Ovary (tissue), 3 donors: ENCODE results near the gene MEIOB.

Experiments used
- POLR2A ChIP-seq: fragments of 450-650 bp; IDR thresholded peaks from one replicate; pipeline ENCODE4 v1.6.1; 2017; ENCODE audit warnings: antibody characterized with exemption, mild to moderate bottlenecking, moderate library complexity
- TF ChIP-seq, protein P1 (sequence below), 3 donors: fragments of 450-650 bp in 2 of 3; fragments of 200-600 bp in 1 of 3; IDR thresholded peaks; one replicate each; pipeline versions ENCODE4 v1.5.1 to v1.8.0; 2016 to 2022; ENCODE audit warnings: antibody characterized with exemption in 3 of 3, mild to moderate bottlenecking in 1 of 3
- donor health status: DM: no; HTN: no; CAD: no.

DNA sequence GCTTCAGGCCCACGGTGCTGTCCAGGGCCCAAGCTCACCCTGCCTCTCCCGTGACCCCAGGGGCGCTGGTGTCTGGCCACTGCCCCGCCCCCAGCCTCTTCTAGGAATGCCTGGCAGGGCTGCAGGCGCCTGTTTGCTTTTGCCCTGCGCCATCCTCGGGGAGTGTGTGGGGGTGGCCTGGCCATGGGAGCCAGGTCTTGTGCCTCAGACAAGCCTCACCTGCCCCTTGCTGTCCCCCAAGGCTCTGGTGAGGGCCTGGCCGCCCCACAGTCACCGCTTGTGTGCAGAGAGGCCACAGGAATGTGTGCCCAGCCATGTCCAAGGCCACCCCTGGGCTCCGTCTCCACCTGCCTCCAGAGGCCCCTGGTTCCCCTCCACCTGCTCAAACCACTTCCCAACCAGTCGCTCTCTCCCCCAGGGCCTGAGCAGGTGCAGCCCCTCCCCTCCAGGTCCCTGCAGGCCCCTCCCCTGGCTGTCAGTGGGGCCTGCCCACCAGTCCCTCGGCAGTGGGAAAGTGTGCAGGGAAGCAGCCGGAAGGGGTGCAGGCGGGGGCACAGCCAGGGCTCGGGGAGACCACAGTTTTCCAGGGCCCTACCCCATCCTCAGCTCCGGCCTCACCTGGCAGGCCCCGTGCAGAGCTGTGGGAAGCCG, 77.6 kb downstream of the MEIOB start:
- TF ChIP-seq, protein P1, sequence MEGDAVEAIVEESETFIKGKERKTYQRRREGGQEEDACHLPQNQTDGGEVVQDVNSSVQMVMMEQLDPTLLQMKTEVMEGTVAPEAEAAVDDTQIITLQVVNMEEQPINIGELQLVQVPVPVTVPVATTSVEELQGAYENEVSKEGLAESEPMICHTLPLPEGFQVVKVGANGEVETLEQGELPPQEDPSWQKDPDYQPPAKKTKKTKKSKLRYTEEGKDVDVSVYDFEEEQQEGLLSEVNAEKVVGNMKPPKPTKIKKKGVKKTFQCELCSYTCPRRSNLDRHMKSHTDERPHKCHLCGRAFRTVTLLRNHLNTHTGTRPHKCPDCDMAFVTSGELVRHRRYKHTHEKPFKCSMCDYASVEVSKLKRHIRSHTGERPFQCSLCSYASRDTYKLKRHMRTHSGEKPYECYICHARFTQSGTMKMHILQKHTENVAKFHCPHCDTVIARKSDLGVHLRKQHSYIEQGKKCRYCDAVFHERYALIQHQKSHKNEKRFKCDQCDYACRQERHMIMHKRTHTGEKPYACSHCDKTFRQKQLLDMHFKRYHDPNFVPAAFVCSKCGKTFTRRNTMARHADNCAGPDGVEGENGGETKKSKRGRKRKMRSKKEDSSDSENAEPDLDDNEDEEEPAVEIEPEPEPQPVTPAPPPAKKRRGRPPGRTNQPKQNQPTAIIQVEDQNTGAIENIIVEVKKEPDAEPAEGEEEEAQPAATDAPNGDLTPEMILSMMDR (IDR thresholded peaks at IDR 0.05), result no peak
- no peak for TF ChIP-seq POLR2A
